HUES48 (cell line): ENCODE results near the gene TRIM14.
"Not testable (repeated sequence)": the region's sequence is repeated elsewhere in the genome, so short reads cannot be mapped to it uniquely, and the experiment has no call there.

Experiments used
- H3K27ac ChIP-seq: one replicate; pipeline ENCODE4 v1.7.0; 2013; ENCODE audit warnings: low read depth, low read length, inconsistent platforms
- H3K27me3 ChIP-seq: 2 replicates; pipeline ENCODE4 v1.6.1; 2013; ENCODE audit warnings: mild to moderate bottlenecking, low read length; ENCODE audit not compliant: control insufficient read depth, insufficient read depth
- H3K36me3 ChIP-seq: 2 replicates; pipeline ENCODE4 v1.6.1; 2013; ENCODE audit warnings: low read length; ENCODE audit not compliant: control insufficient read depth, insufficient read depth
- H3K4me1 ChIP-seq: 2 replicates; pipeline ENCODE4 v1.6.1; 2013; ENCODE audit warnings: mild to moderate bottlenecking, low read length; ENCODE audit not compliant: control insufficient read depth, insufficient read depth
- H3K4me3 ChIP-seq: 2 replicates; pipeline ENCODE4 v1.5.1; 2013; ENCODE audit warnings: mild to moderate bottlenecking, low read depth, low read length
- H3K9ac ChIP-seq: 2 replicates; pipeline ENCODE4 v1.6.1; 2013; ENCODE audit warnings: mild to moderate bottlenecking, low read depth, low read length, moderate library complexity
- H3K9me3 ChIP-seq: 2 replicates; pipeline ENCODE4 v1.6.1; 2013; ENCODE audit warnings: low read length; ENCODE audit not compliant: control insufficient read depth, insufficient read depth

The TRIM14 gene

GRCh38 chr9:98091735-98092612, 27.0 kb downstream of the TRIM14 start:
- Histone ChIP-seq H3K4me3 (no peak overlapping the region; the same call in 1 of the 2 replicates), H3K9me3 (no peaks in the 10 kb centered on the region), H3K27me3 (no peaks in the 10 kb centered on the region), H3K4me1 (peaks cover 38% of the 10 kb centered on the region), H3K9ac (no peak overlapping the region), H3K27ac (peak overlapping the region; percentile 26), H3K36me3 (peaks cover 8% of the 10 kb centered on the region; the same call in 1 of the 2 replicates)

- not testable (repeated sequence) for H3K9me3 ChIP-seq, H3K9ac ChIP-seq, H3K27me3 ChIP-seq, H3K36me3 ChIP-seq
- Histone ChIP-seq H3K4me1 (peaks cover 51% of the 10 kb centered on the region), H3K27ac (peak overlapping the region; percentile 37), H3K4me3 (peak overlapping the region; percentile 44)
Measured at GRCh38 chr9:98090674-98091073, 28.3 kb downstream of the TRIM14 start.

GRCh38 chr9:98087420-98088354, 31.3 kb downstream of the TRIM14 start:
- no peak overlapping the region for H3K9ac ChIP-seq
- H3K27ac ChIP-seq, result no peak overlapping the region
- peaks cover 49% of the 10 kb centered on the region for H3K4me1 ChIP-seq
- H3K27me3 ChIP-seq, result no peaks in the 10 kb centered on the region
- H3K36me3 ChIP-seq, result peaks cover 16% of the 10 kb centered on the region
- peak overlapping the region; percentile 41; the same call in 1 of the 2 replicates for H3K4me3 ChIP-seq
- no peaks in the 10 kb centered on the region for H3K9me3 ChIP-seq

DNA sequence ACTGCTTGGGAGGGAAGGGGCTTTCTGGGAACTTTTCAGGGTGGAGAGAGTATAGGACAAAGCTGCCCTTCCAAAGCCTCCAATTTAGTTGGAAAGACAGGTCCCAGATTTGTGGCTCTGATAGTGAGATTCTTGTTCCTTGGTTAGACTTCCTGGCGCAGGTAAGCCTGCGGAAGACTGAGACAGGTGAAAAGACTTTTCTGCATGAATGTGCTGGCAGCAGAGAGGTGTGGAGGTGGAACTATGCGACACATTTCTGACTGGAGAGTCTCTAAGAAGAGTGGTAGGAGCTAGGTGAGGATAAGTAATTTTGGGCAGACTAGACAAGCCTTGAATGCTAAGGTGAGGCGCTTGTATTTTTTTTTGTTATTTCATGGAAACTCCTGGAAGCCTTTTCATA, 32.6 kb downstream of the TRIM14 start:
- peaks cover 28% of the 10 kb centered on the region for H3K36me3 ChIP-seq
- H3K4me1 ChIP-seq, result peaks cover 37% of the 10 kb centered on the region
- no peak overlapping the region for H3K4me3 ChIP-seq
- no peaks in the 10 kb centered on the region for H3K9me3 ChIP-seq
- H3K27me3 ChIP-seq, result no peaks in the 10 kb centered on the region
- peak overlapping the region; percentile 36 for H3K27ac ChIP-seq
- H3K9ac ChIP-seq, result no peak overlapping the region

- H3K27me3 ChIP-seq, result no peaks in the 10 kb centered on the region
- H3K4me3 ChIP-seq, result no peak overlapping the region
- no peaks in the 10 kb centered on the region for H3K9me3 ChIP-seq
- H3K9ac ChIP-seq, result no peak overlapping the region
- peak overlapping the region; percentile 36 for H3K27ac ChIP-seq
- peaks cover 32% of the 10 kb centered on the region for H3K4me1 ChIP-seq
- peaks cover 33% of the 10 kb centered on the region for H3K36me3 ChIP-seq
Measured at GRCh38 chr9:98085944-98086343, 33.1 kb downstream of the TRIM14 start.

GRCh38 chr9:98085058-98085457, 34.0 kb downstream of the TRIM14 start:
- H3K4me1 ChIP-seq, result peaks cover 28% of the 10 kb centered on the region

DNA sequence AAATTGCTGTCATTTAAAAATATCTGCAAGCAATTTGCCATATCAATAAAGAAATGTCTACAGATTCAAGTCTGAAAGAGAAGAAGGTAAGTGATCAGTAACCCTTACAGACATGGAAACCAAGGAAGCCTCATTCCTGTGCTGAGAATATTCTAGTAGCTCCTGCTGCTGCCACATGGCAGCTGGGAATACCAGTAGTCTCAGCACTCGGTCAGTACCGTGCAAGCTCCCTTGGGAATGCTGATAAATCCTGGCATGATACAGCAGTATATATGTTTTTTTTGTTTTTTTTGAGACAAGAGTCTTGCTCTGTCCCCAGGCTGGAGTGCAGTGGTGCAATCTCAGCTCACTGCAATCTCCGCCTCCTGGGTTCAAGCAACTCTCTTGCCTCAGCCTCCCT, 34.6 kb downstream of the TRIM14 start:
- H3K27me3 ChIP-seq, result no peaks in the 10 kb centered on the region
- peaks cover 21% of the 10 kb centered on the region for H3K4me1 ChIP-seq
- H3K4me3 ChIP-seq, result no peak overlapping the region
- no peaks in the 10 kb centered on the region for H3K9me3 ChIP-seq
- no peak overlapping the region for H3K9ac ChIP-seq
- H3K36me3 ChIP-seq, result peaks cover 45% of the 10 kb centered on the region
- no peak overlapping the region for H3K27ac ChIP-seq

More at GRCh38 chr9:98085058-98085457, 34.0 kb downstream of the TRIM14 start:
- Histone ChIP-seq H3K36me3 (peaks cover 42% of the 10 kb centered on the region), H3K4me3 (no peak overlapping the region), H3K27ac (no peak overlapping the region), H3K27me3 (no peaks in the 10 kb centered on the region), H3K9ac (no peak overlapping the region), H3K9me3 (no peaks in the 10 kb centered on the region)

GRCh38 chr9:98083566-98084183, 35.3 kb downstream of the TRIM14 start:
- no peak overlapping the region for H3K4me3 ChIP-seq
- no peaks in the 10 kb centered on the region for H3K27me3 ChIP-seq
- no peaks in the 10 kb centered on the region for H3K9me3 ChIP-seq
- peaks cover 19% of the 10 kb centered on the region for H3K4me1 ChIP-seq
- no peak overlapping the region for H3K9ac ChIP-seq
- H3K36me3 ChIP-seq, result peaks cover 45% of the 10 kb centered on the region
- no peak overlapping the region for H3K27ac ChIP-seq

GRCh38 chr9:98083061-98083501, 35.9 kb downstream of the TRIM14 start:
- H3K27me3 ChIP-seq, result no peaks in the 10 kb centered on the region
- H3K9ac ChIP-seq, result no peak overlapping the region
- H3K4me1 ChIP-seq, result peaks cover 19% of the 10 kb centered on the region
- H3K4me3 ChIP-seq, result no peak overlapping the region
- H3K36me3 ChIP-seq, result peaks cover 48% of the 10 kb centered on the region
- no peak overlapping the region for H3K27ac ChIP-seq
- H3K9me3 ChIP-seq, result no peaks in the 10 kb centered on the region

- Histone ChIP-seq H3K27ac (no peak overlapping the region), H3K36me3 (peaks cover 53% of the 10 kb centered on the region), H3K27me3 (no peaks in the 10 kb centered on the region), H3K4me1 (peaks cover 12% of the 10 kb centered on the region), H3K9me3 (no peaks in the 10 kb centered on the region), H3K9ac (no peak overlapping the region), H3K4me3 (no peak overlapping the region)
Measured at GRCh38 chr9:98081477-98082219, 37.4 kb downstream of the TRIM14 start.
